Thyroid gland (tissue), 4 donors: Measurements from ENCODE around the gene MTFP1. TPM values are rescaled to one million over a fixed set of nuclear protein-coding genes. Genes with fewer than 3 reads are reported as not detected.

ENCODE experiments used
- DNase-seq, 2 donors: peaks; one replicate each; pipeline ENCODE4 v3.0.0-alpha.2; 2019
- H3K27ac ChIP-seq, 3 donors: fragments of 200-600 bp; sonication (generic); 1 replicate in 2 of 3; 2 replicates in 1 of 3; pipeline ENCODE4 v1.5.1; 2016 to 2019; ENCODE audit warnings: mild to moderate bottlenecking in 1 of 3, moderate library complexity in 1 of 3
- H3K27me3 ChIP-seq: fragments of 200-600 bp; sonication (generic); one replicate; pipeline ENCODE4 v1.5.1; 2019
- H3K36me3 ChIP-seq, 2 donors: fragments of 200-600 bp; sonication (generic); one replicate each; pipeline ENCODE4 v1.5.1; 2016 to 2019
- H3K4me1 ChIP-seq, 2 donors: fragments of 200-600 bp; sonication (generic); one replicate each; pipeline ENCODE4 v1.5.1; 2017 to 2019
- H3K4me3 ChIP-seq, 3 donors: fragments of 200-600 bp; sonication (generic); replicated peaks in 1 of 3; 1 replicate in 2 of 3; 2 replicates in 1 of 3; pipeline ENCODE4 v1.5.1; 2016; ENCODE audit warnings: mild to moderate bottlenecking in 1 of 3
- H3K9me3 ChIP-seq: fragments of 200-600 bp; sonication (generic); one replicate; pipeline ENCODE4 v1.5.1; 2017
- POLR2A ChIP-seq, 2 donors: fragments of 450-650 bp; IDR thresholded peaks; one replicate each; pipeline ENCODE4 v1.6.1; 2017; ENCODE audit warnings: antibody characterized with exemption in 2 of 2, mild to moderate bottlenecking in 2 of 2, moderate library complexity in 1 of 2
- WGBS, 2 donors: methylation state at CpG; one replicate each; pipeline ENCODE4 v1.1.5; 2017; 5-methylcytosine and 5-hydroxymethylcytosine counted together
- intact Hi-C: fragments of 100-400 bp; cut with DNase I; formaldehyde crosslinking; loops from one replicate; pipeline ENCODE4 v1.15.1; 2023
- total RNA-seq, 4 donors: library from RNA; depleted of rRNA; stranded (reverse); fragments of >200 nt; gene quantifications; one replicate each; pipeline ENCODE4 v1.2.3, GENCODE V29; 2016
- TF ChIP-seq, protein P1 (sequence below), 6 experiments: fragments of 200-600 bp in 3 of 6; fragments of 450-650 bp in 3 of 6; sonication (generic) in 3 of 6; IDR thresholded peaks; one replicate each; pipeline ENCODE4 v1.5.1; 2016 to 2019; ENCODE audit warnings: antibody characterized with exemption in 6 of 6, mild to moderate bottlenecking in 2 of 6, inconsistent platforms in 1 of 6, moderate library complexity in 1 of 6

The MTFP1 gene
- total RNA-seq, 4 donors from 2014 or later: 5.8 to 25.7 (median 14.4) TPM

DNA sequence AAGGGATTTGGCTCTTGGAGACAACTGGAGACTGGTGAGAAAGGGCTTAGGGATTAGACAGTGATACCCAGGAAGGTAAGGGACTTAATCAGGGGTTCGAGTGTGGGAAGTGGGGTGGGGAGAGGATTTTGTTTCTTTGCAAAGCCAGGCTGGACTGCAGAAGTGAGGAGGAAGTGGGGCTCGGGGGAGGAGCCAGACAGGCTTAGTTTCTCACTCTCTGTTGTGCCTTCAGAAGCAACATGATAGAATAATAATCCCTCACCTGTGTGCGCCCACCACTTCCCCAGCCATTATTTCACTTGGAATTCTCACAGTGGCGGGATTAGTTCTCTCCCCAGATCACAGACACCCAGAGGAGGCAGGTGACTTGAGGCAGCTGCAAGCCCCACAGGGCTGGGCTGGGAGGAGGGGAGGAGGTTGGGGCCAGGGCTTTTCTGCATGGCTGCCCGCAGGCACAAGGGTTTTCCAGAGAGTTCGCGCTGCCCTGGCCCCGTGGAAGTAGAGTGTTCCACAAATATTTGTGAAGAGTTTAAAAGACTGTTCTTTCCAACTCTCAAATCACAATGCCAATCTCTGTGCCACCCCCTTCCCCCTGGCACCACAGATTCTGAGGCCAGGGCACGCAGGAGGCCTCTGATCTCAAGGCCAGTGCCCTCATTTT, 32.8 kb upstream of the MTFP1 start:
- Histone ChIP-seq H3K27me3 (no peaks in the 10 kb centered on the region), H3K27ac (peak overlapping the region; percentile 85 to 98 (median 94)), H3K4me3 (no peak overlapping the region), H3K4me1 (peaks cover 19 to 24% of the 10 kb centered on the region in 2 donors), H3K9me3 (no peaks in the 10 kb centered on the region), H3K36me3 (no peaks in the 10 kb centered on the region)
- intact Hi-C loops: loop anchor here (5.0 kb wide), 1 partner anchor 35 kb away; the partner anchor contains the start of gene MTFP1
- 25 to 41% methylated on average over 8 to 9 of the region's 9 CpGs for WGBS, 2 donors
- DNase-seq: peak; percentile 92
- TF ChIP-seq, protein P1, sequence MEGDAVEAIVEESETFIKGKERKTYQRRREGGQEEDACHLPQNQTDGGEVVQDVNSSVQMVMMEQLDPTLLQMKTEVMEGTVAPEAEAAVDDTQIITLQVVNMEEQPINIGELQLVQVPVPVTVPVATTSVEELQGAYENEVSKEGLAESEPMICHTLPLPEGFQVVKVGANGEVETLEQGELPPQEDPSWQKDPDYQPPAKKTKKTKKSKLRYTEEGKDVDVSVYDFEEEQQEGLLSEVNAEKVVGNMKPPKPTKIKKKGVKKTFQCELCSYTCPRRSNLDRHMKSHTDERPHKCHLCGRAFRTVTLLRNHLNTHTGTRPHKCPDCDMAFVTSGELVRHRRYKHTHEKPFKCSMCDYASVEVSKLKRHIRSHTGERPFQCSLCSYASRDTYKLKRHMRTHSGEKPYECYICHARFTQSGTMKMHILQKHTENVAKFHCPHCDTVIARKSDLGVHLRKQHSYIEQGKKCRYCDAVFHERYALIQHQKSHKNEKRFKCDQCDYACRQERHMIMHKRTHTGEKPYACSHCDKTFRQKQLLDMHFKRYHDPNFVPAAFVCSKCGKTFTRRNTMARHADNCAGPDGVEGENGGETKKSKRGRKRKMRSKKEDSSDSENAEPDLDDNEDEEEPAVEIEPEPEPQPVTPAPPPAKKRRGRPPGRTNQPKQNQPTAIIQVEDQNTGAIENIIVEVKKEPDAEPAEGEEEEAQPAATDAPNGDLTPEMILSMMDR (IDR thresholded peaks at IDR 0.05): no peak
- TF ChIP-seq POLR2A (IDR thresholded peaks at IDR 0.05): peak in 1 of 2 donors; percentile 41

- intact Hi-C loops: loop anchor here (5.0 kb wide), 1 partner anchor 34 kb away; the partner anchor contains the start of gene MTFP1
- Histone ChIP-seq H3K9me3 (no peaks in the 10 kb centered on the region), H3K27me3 (no peaks in the 10 kb centered on the region), H3K4me3 (no peak overlapping the region), H3K4me1 (peaks cover 24 to 29% of the 10 kb centered on the region in 2 donors), H3K36me3 (no peaks in the 10 kb centered on the region), H3K27ac (peak overlapping the region; percentile 85 to 98 (median 94))
- no peak for DNase-seq
- WGBS, 2 donors: 54 to 69% methylated on average over 6 to 7 of the region's 7 CpGs
- no peak for TF ChIP-seq POLR2A (IDR thresholded peaks at IDR 0.05)
- TF ChIP-seq, protein P1 (IDR thresholded peaks at IDR 0.05): no peak
Measured at GRCh38 chr22:30393322-30393680, 32.3 kb upstream of the MTFP1 start.

- Histone ChIP-seq H3K36me3 (no peaks in the 10 kb centered on the region), H3K4me1 (peaks cover 27 to 35% of the 10 kb centered on the region in 2 donors), H3K27ac (peak overlapping the region; percentile 85 to 98 (median 94)), H3K9me3 (no peaks in the 10 kb centered on the region), H3K27me3 (no peaks in the 10 kb centered on the region), H3K4me3 (no peak overlapping the region)
- 76 to 79% methylated on average over 3 of the region's 3 CpGs for WGBS, 2 donors
- intact Hi-C loops: loop anchor here (5.0 kb wide), 1 partner anchor 33 kb away; the partner anchor contains the start of gene MTFP1
- TF ChIP-seq, protein P1 (IDR thresholded peaks at IDR 0.05): no peak
- no peak for TF ChIP-seq POLR2A (IDR thresholded peaks at IDR 0.05)
- no peak for DNase-seq
Measured at GRCh38 chr22:30393885-30394284, 31.7 kb upstream of the MTFP1 start.

DNA sequence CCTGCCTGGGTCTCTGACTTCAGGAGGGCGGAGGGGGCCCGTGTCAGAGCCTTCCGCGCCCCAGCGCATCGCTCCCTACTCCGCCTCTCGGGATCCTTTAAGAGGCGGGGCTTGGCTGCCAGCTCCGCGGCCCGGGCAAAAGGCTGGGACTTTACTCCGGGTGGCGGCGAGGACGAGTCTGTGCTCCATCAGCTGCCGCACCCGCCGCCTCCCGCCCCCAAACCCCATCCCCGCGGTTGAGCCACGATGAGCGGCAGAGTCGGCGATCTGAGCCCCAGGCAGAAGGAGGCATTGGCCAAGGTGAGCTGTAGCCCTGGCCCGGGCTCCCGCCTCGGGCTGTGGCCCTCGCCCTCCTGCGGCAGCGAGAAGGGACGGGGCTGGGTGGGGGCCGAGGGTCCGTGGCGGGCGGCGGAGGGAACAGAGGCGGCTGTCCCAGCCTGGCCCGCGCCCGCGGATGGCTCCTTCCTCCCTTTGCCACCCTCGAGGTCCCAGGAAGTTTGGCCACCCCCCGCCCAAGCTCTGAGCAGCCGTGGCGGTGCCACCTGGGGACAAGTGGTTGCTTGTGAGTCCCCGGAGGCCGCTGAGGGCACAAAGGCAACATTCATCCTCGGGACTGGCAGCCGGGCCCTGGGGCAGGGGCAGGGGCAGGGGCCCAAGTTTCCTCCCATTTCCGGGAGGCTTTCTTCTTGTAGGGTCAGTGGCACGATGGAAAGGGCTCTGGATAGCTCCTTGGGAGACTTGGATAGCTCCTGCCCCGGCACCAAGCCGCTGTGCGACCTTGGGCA, 28.5 kb upstream of the MTFP1 start, which contains the start of gene SEC14L2:
TSS of gene SEC14L2 (plus strand) at position 148 of the 785 bp plus-strand sequence. CDS start at position 247, 99 bp downstream.
- WGBS, 2 donors: 0 to 2% methylated on average over 3 to 12 of the region's 56 CpGs
- peak within 1 kb of the TSS; percentile 40 to 86 (median 57) for H3K4me3 ChIP-seq
- intact Hi-C loops: no loop called here
- DNase-seq: peak; percentile 82 to 86
- H3K36me3 ChIP-seq: no peaks in the 10 kb centered on the region
- H3K27ac ChIP-seq: peak within 1 kb of the TSS; percentile 36 to 58 (median 54)
- H3K4me1 ChIP-seq: peaks cover 27 to 39% of the 10 kb centered on the region in 2 donors
- no peaks in the 10 kb centered on the region for H3K27me3 ChIP-seq
- H3K9me3 ChIP-seq: no peaks in the 10 kb centered on the region
- TF ChIP-seq POLR2A (IDR thresholded peaks at IDR 0.05): peak in 1 of 2 donors; percentile 84
- TF ChIP-seq, protein P1 (IDR thresholded peaks at IDR 0.05): no peak
